ENCODE results near the gene MDFI. TPM values are rescaled to one million over a fixed set of nuclear protein-coding genes. Genes with fewer than 3 reads are reported as not detected.

Gene MDFI
- total RNA-seq, 1 donor from 2014 or later: 94.7 TPM

DNA sequence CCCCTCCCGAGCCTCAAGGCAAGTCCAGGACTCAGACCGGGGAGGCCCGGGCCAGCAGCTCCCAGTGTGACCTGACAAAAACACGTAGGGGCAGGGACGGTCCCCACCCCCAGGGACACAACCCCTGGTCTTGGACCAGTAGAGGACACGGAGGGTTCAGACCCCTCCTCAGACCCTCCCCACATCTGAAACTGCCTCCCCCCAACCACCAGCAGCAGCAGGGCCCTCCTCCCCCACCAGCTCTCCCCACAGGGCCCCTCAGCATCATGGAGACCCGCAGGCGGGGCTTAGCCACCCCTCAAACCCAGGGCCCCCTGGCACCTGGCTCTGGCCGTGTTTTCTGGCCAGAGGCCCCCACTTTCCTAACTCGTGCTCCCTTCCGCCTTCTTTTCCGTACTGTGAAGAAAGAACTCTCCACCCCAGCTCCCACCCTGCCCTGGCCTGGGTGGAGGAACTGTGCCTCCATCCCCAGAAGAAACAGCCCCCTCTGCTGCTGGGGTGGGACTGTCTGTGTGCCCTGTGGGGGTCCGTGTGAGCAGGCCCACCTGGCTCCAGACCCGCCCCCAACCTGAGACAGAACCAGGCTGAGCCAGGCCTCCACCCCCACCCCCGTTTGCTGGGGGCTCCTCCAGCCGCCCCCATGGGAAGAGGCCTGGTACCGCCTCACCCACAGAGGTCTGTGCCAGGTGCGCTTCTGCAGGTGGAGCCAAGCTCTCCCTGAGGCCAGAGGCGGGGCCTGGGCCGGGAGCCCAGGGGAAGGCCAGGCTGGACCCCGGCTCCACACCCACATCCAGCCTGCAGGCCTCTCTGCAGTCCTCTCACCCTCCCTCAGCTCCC is 39.0 kb upstream of the MDFI start:
- Histone ChIP-seq H3K27me3 (no peaks in the 10 kb centered on the region), H3K36me3 (peaks cover 35 to 60% of the 10 kb centered on the region in 2 donors), H3K4me3 (no peak overlapping the region), H3K27ac (no peak overlapping the region), H3K9me3 (no peaks in the 10 kb centered on the region), H3K4me1 (peaks cover 0 to 3% of the 10 kb centered on the region in 2 donors)
- DNase-seq (ENCODE audit: low spot score in 2 of 2): no peak
- TF ChIP-seq, protein P1, sequence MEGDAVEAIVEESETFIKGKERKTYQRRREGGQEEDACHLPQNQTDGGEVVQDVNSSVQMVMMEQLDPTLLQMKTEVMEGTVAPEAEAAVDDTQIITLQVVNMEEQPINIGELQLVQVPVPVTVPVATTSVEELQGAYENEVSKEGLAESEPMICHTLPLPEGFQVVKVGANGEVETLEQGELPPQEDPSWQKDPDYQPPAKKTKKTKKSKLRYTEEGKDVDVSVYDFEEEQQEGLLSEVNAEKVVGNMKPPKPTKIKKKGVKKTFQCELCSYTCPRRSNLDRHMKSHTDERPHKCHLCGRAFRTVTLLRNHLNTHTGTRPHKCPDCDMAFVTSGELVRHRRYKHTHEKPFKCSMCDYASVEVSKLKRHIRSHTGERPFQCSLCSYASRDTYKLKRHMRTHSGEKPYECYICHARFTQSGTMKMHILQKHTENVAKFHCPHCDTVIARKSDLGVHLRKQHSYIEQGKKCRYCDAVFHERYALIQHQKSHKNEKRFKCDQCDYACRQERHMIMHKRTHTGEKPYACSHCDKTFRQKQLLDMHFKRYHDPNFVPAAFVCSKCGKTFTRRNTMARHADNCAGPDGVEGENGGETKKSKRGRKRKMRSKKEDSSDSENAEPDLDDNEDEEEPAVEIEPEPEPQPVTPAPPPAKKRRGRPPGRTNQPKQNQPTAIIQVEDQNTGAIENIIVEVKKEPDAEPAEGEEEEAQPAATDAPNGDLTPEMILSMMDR (IDR thresholded peaks at IDR 0.05): no peak
- intact Hi-C loops (cut with DNase I): no loop called here

DNA sequence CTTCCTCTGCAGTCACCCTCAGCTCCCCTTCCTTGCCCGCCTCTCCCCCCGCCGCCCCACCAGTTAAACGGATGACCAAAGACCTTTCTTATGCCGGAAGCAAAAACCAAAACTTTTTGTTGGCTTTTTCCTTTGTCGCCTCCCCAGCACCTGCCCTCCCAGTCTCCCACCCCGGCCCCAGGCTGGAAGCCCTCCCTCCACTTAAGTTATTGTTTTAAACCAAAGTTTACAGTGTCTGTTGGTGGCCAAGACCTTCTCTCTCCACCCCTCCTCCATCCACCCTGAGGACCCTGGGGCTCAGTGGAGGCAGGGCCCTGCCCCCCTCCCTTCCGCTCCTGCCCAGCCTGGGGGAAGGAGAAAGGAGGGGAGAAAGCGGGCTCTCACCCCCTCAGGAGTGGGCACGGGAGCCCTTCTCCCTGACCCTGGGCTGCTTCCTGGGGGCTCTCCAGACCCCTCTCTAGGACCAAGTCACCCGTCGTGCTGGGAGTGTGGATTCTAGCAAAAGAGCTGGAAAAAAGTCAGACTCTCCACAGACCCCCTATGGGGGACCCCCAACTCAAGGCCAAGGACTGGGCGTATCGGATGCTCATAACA is 38.3 kb upstream of the MDFI start:
- TF ChIP-seq, protein P1 (IDR thresholded peaks at IDR 0.05): no peak
- no peak for DNase-seq (ENCODE audit: low spot score in 2 of 2)
- Histone ChIP-seq H3K27me3 (no peaks in the 10 kb centered on the region), H3K4me1 (peaks cover 0 to 3% of the 10 kb centered on the region in 2 donors), H3K27ac (no peak overlapping the region), H3K4me3 (no peak overlapping the region), H3K36me3 (peaks cover 32 to 53% of the 10 kb centered on the region in 2 donors), H3K9me3 (no peaks in the 10 kb centered on the region)
- intact Hi-C loops (cut with DNase I): no loop called here

DNA sequence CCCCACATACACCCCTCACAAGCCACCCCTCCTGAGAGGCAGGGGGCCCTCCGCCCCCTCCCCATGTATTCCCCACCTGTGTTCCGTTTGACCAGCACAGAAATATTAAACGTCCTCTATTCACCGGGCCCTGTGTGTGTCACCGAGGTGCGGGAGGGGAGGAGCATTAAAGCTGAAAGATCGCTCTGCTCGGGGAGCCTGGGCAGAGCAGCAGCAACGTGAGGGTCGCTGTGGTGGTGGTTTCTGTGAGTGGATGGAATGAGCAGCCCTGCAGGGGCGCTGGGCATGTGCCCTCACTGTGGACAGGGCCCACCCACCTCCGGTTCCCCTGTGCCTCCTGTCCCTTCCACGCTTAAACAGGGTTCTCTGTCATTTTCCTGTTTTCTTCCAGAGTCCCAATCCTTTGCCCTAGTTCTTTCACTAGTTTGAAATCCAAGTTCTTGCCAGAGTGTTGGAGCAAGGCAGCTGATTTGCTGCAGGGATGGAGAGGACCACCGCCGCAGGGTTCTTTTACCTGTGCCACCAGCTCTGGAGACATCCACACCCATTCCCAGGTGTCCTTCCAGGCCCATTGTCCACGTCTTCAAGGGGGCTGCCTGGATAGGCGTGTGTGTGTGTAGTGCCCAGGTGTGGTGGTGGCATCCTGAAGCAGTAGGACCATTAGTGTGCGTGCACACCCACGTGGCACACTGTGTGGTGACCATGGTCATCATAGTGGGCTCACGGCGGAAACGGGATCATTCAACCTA is 37.6 kb upstream of the MDFI start:
- TF ChIP-seq, protein P1 (IDR thresholded peaks at IDR 0.05): no peak
- H3K27me3 ChIP-seq: no peaks in the 10 kb centered on the region
- intact Hi-C loops (cut with DNase I): no loop called here
- DNase-seq (ENCODE audit: low spot score in 2 of 2): no peak
- no peaks in the 10 kb centered on the region for H3K9me3 ChIP-seq
- H3K36me3 ChIP-seq: peaks cover 25 to 48% of the 10 kb centered on the region in 2 donors
- no peak overlapping the region for H3K27ac ChIP-seq
- H3K4me3 ChIP-seq: no peak overlapping the region
- H3K4me1 ChIP-seq: peaks cover 0 to 3% of the 10 kb centered on the region in 2 donors

DNA sequence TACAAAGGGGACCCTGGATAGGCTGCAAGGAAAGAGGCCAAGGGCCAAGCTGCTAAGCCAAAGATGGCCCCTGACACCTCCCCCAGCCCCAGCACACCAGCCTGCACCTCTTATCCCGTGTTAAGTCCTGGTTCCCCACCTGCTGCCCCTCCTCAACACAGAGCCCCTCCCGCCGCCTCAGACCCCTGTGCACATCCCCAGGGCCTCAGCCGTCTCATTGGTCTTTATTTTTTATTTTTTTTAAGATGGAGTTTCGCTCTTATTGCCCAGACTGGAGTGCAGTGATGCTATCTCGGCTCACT is 37.1 kb upstream of the MDFI start:
- TF ChIP-seq, protein P1 (IDR thresholded peaks at IDR 0.05): no peak
- Histone ChIP-seq H3K36me3 (peaks cover 22 to 43% of the 10 kb centered on the region in 2 donors), H3K4me1 (peaks cover 0 to 3% of the 10 kb centered on the region in 2 donors), H3K4me3 (no peak overlapping the region), H3K27ac (no peak overlapping the region), H3K27me3 (no peaks in the 10 kb centered on the region), H3K9me3 (no peaks in the 10 kb centered on the region)
- intact Hi-C loops (cut with DNase I): no loop called here
- no peak for DNase-seq (ENCODE audit: low spot score in 2 of 2)

DNA sequence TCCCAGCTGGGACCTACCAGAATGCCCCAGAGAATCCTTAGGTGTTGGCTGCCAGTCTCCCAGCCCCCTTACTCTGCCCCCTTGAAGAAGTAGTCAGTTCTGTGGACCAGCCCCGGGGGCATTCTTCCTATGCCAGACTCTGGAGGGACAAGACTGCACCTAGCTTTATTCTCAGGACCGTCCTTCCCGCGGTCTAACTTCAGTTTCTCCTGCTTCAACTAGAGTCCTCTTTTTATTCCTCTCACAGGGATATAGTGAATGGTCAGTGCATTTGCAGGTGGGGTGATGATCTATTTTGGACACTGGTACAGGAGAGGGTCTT is 35.9 kb upstream of the MDFI start:
- TF ChIP-seq, protein P1 (IDR thresholded peaks at IDR 0.05): no peak
- H3K4me3 ChIP-seq: no peak overlapping the region
- H3K36me3 ChIP-seq: peaks cover 13 to 31% of the 10 kb centered on the region in 2 donors
- H3K27me3 ChIP-seq: no peaks in the 10 kb centered on the region
- no peaks in the 10 kb centered on the region for H3K9me3 ChIP-seq
- H3K4me1 ChIP-seq: peaks cover 0 to 3% of the 10 kb centered on the region in 2 donors
- H3K27ac ChIP-seq: no peak overlapping the region
- DNase-seq (ENCODE audit: low spot score in 2 of 2): no peak
- intact Hi-C loops (cut with DNase I): loop anchor here (2.0 kb wide), 1 partner anchor 184 kb away; the partner anchor contains the start of gene TOMM6

Data from ascending aorta (tissue), 2 donors.